NCI-H1694 (cell line): ENCODE measurements around the gene PAX7.

Experiments
- DNase-seq: peaks from one replicate; lab custom pipeline; 2025; lab: John Stamatoyannopoulos, UW

Gene PAX7

GRCh38 chr1:18795002-18795689 lies 164.5 kb downstream of the PAX7 start:
- no peak for DNase-seq

DNA sequence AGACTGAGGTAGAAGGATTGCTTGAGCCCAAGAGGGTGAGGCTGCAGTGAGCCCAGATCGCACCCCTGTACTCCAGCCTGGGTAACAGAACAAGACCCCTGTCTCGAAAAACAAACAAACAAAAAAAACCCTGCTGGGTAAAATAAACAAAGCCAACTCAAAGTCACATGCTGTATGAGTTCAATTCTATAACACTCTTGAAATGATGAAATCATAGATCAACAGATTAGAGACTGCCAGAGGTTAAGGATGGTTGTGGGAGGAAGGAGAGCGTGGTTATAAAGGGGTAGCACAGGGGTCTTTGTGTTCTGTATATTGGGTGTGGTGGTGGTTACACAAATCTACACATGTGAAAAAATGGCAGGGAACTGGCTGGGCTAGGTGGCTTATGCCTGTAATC lies 166.3 kb downstream of the PAX7 start:
- DNase-seq = no peak
